HUES6 (cell line): ENCODE measurements around the gene SLFN12L.
A peak's percentile ranks its signal among the peaks of the same experiment; 100 is the strongest.
"Not testable (repeated sequence)": the region's sequence is repeated elsewhere in the genome, so short reads cannot be mapped to it uniquely, and the experiment has no call there.

Experiments
- H3K27ac ChIP-seq: 2 replicates; pipeline ENCODE4 v1.7.0; 2013; ENCODE audit warnings: low read depth, mild to moderate bottlenecking, low read length, inconsistent platforms
- H3K27me3 ChIP-seq: 2 replicates; pipeline ENCODE4 v1.6.1; 2013; ENCODE audit warnings: low read length; ENCODE audit not compliant: control insufficient read depth, insufficient read depth
- H3K36me3 ChIP-seq: 2 replicates; pipeline ENCODE4 v1.6.1; 2013; ENCODE audit warnings: low read length; ENCODE audit not compliant: control insufficient read depth, insufficient read depth
- H3K4me1 ChIP-seq: 2 replicates; pipeline ENCODE4 v1.6.1; 2013; ENCODE audit warnings: low read length; ENCODE audit not compliant: control insufficient read depth, insufficient read depth
- H3K4me3 ChIP-seq: 2 replicates; pipeline ENCODE4 v1.5.1; 2013; ENCODE audit warnings: low read depth, low read length
- H3K9ac ChIP-seq: one replicate; pipeline ENCODE4 v1.6.1; 2013; ENCODE audit warnings: mild to moderate bottlenecking, low read length
- H3K9me3 ChIP-seq: 2 replicates; pipeline ENCODE4 v1.6.1; 2013; ENCODE audit warnings: low read depth, low read length; ENCODE audit not compliant: control insufficient read depth, insufficient read depth

Gene SLFN12L

GRCh38 chr17:35521654-35522256 lies 15.7 kb downstream of the SLFN12L start:
- H3K27ac ChIP-seq = not testable (repeated sequence)

GRCh38 chr17:35521150-35521549 lies 16.3 kb downstream of the SLFN12L start:
- H3K27me3 ChIP-seq = no peaks in the 10 kb centered on the region
- H3K36me3 ChIP-seq = no peaks in the 10 kb centered on the region
- H3K4me3 ChIP-seq = no peak overlapping the region
- H3K9ac ChIP-seq = no peak overlapping the region
- no peaks in the 10 kb centered on the region for H3K4me1 ChIP-seq
- H3K27ac ChIP-seq = no peak overlapping the region
- H3K9me3 ChIP-seq = no peaks in the 10 kb centered on the region

More at GRCh38 chr17:35521654-35522256, 15.7 kb downstream of the SLFN12L start:
- not testable (repeated sequence) for H3K9me3 ChIP-seq, H3K4me3 ChIP-seq, H3K27me3 ChIP-seq, H3K36me3 ChIP-seq, H3K9ac ChIP-seq, H3K4me1 ChIP-seq

GRCh38 chr17:35519906-35520442 lies 17.5 kb downstream of the SLFN12L start:
- H3K27ac ChIP-seq = no peak overlapping the region
- no peaks in the 10 kb centered on the region for H3K4me1 ChIP-seq
- H3K9me3 ChIP-seq = no peaks in the 10 kb centered on the region
- H3K36me3 ChIP-seq = no peaks in the 10 kb centered on the region
- no peak overlapping the region for H3K9ac ChIP-seq
- no peak overlapping the region for H3K4me3 ChIP-seq
- no peaks in the 10 kb centered on the region for H3K27me3 ChIP-seq

GRCh38 chr17:35519439-35519838 lies 18.0 kb downstream of the SLFN12L start:
- Histone ChIP-seq H3K36me3 (no peaks in the 10 kb centered on the region), H3K9ac (no peak overlapping the region), H3K27me3 (peaks cover 5% of the 10 kb centered on the region; the same call in 1 of the 2 replicates), H3K27ac (no peak overlapping the region), H3K9me3 (no peaks in the 10 kb centered on the region), H3K4me3 (no peak overlapping the region), H3K4me1 (no peaks in the 10 kb centered on the region)

- H3K36me3 ChIP-seq, H3K27me3 ChIP-seq, H3K9ac ChIP-seq, H3K27ac ChIP-seq, H3K9me3 ChIP-seq, H3K4me1 ChIP-seq, H3K4me3 ChIP-seq: not testable (repeated sequence)
These were observed 19.0 kb downstream of the SLFN12L start for GRCh38 chr17:35518431-35518830.

- no peak overlapping the region for H3K27ac ChIP-seq
- no peaks in the 10 kb centered on the region for H3K36me3 ChIP-seq
- no peak overlapping the region for H3K4me3 ChIP-seq
These were observed 22.5 kb downstream of the SLFN12L start for GRCh38 chr17:35515027-35515426.

GRCh38 chr17:35514564-35514963 lies 22.9 kb downstream of the SLFN12L start:
- Histone ChIP-seq H3K9ac (no peak overlapping the region), H3K4me1 (no peaks in the 10 kb centered on the region), H3K9me3 (no peaks in the 10 kb centered on the region), H3K27ac (no peak overlapping the region), H3K4me3 (no peak overlapping the region), H3K36me3 (no peaks in the 10 kb centered on the region), H3K27me3 (peaks cover 5% of the 10 kb centered on the region; the same call in 1 of the 2 replicates)

More at GRCh38 chr17:35515027-35515426, 22.5 kb downstream of the SLFN12L start:
- Histone ChIP-seq H3K9me3 (no peaks in the 10 kb centered on the region), H3K4me1 (no peaks in the 10 kb centered on the region), H3K27me3 (peaks cover 5% of the 10 kb centered on the region; the same call in 1 of the 2 replicates), H3K9ac (no peak overlapping the region)

- Histone ChIP-seq H3K27ac (no peak overlapping the region), H3K9me3 (peaks cover 9% of the 10 kb centered on the region), H3K4me1 (no peaks in the 10 kb centered on the region), H3K9ac (no peak overlapping the region), H3K27me3 (peaks cover 5% of the 10 kb centered on the region; the same call in 1 of the 2 replicates), H3K36me3 (no peaks in the 10 kb centered on the region), H3K4me3 (no peak overlapping the region)
These were observed 27.4 kb downstream of the SLFN12L start for GRCh38 chr17:35510052-35510451.

- H3K4me1 ChIP-seq, H3K27ac ChIP-seq, H3K9me3 ChIP-seq, H3K27me3 ChIP-seq, H3K4me3 ChIP-seq, H3K36me3 ChIP-seq, H3K9ac ChIP-seq: not testable (repeated sequence)
These were observed 29.8 kb downstream of the SLFN12L start for GRCh38 chr17:35507714-35508113.

- Histone ChIP-seq H3K27me3 (peaks cover 63% of the 10 kb centered on the region), H3K27ac (no peak overlapping the region), H3K4me3 (no peak overlapping the region), H3K9ac (no peak overlapping the region), H3K36me3 (no peaks in the 10 kb centered on the region), H3K4me1 (peaks cover 10% of the 10 kb centered on the region), H3K9me3 (no peaks in the 10 kb centered on the region)
These were observed 37.9 kb downstream of the SLFN12L start for GRCh38 chr17:35499548-35499947.

GRCh38 chr17:35498448-35499178 lies 38.9 kb downstream of the SLFN12L start:
- no peaks in the 10 kb centered on the region for H3K9me3 ChIP-seq
- peaks cover 73% of the 10 kb centered on the region for H3K27me3 ChIP-seq
- H3K36me3 ChIP-seq = no peaks in the 10 kb centered on the region
- H3K27ac ChIP-seq = no peak overlapping the region
- no peak overlapping the region for H3K9ac ChIP-seq
- peak overlapping the region; percentile 51 for H3K4me3 ChIP-seq
- peaks cover 14% of the 10 kb centered on the region for H3K4me1 ChIP-seq
